Putamen (tissue), 1 donor: ENCODE results near the gene CCDC7.
"Not testable (repeated sequence)": the region's sequence is repeated elsewhere in the genome, so short reads cannot be mapped to it uniquely, and the experiment has no call there.

Experiments used
- DNase-seq: peaks from one replicate; pipeline ENCODE4 v3.0.0-alpha.2; 2016; ENCODE audit warnings: low spot score

The CCDC7 gene

DNA sequence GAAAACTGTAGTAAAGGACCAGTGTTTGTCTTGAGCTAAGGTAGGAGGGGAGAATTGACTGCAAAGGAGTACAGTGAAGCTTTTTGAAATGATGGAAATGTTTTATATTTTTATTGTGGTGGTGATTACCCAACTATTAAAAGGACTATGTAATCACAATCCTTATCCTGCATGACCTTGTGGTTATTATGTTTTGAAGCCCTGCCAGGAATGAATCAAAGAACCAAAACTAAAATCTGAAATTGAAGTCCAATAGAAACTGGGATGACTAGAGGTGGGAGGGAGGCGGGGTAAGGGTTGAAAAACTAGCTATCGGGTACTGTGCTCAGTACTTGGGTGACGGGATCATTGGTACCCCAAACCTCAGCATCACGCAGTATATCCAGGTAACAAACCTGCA is 8.2 kb downstream of the CCDC7 start:
- DNase-seq, result no peak

DNA sequence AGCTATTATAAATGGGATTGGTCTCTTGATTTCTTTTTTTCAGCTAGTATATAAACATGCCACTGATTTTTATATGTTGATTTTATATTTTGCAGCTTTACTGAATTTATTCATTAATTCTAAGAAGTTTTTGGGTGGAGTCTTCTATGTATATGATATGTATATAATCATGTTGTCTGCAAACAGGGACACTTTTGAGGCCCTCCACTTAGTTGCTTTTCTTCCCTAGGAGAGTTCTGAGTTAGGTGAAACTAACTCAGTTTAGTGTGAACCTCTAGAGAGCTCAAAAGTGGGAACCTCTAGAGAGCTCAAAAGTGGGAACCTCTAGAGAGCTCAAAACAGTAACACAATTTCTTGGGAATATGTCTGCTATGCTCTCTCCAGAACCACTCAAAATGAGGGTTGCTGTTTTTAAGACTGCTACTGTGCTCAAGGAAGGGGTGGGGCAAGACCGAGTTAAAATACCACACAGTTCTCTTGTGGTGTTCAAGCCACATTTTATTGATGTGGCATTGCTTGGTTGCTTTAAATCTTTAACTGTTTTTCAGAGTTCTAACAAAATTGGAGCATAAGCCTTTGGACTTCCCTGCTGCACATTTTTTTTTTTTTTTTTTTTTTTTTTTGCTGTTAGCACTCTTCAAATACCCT is 13.2 kb downstream of the CCDC7 start:
- DNase-seq, result no peak

DNA sequence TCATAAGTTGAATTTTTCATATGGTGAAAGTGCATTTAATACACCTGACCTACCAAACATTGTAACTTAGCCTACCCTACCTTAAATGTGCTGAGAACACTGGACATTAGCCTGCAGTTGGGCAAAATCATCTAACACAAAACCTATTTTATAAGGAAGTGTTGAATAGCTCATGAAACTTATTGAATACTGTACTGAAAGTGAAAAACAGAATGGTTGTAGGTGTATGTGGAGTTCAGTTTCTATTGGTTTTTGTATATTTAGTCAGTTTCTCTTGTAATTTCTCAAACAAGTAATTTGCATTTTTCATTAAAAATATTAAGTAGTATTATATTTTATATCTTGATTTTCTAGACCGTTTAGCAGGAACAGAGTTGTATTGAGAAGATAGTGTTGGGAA is 15.3 kb downstream of the CCDC7 start:
- no peak for DNase-seq

DNA sequence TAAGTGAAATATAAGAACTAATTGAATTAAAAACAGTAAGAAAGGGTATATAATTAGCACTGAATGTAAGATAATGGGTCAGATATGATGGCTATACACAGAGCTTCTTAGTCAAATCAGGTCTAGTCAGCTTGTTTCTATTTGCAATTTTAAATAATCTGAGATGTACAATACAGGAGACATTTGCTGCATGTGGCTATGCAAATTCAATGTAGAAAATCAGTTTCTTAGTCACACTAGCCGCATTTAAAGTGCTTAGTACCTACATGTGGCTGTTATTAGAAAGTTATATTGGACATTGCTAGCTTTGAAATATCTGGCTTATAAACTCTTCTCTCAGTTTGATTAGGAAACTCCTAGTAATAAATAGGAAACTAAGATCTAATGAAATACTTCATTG is 25.3 kb downstream of the CCDC7 start:
- no peak for DNase-seq

DNA sequence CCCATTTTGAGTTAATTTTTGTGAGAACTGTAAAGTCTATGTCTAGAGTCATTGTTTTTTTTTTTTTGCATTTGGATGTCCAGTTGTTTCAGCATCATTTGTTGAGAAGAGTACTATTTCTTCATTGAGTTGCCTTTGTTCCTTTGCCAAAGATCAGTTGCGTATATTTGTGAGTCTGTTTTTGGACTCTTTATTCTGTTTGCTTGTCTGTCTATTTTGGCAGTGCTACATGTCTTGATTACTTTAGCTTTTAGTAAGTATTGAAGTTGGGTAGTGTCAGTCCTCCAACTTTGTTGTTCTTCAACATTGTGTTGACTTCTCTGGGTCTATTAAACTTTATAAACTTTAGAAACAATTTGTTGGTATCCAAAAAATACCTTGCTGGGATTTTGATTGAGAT is 31.6 kb downstream of the CCDC7 start:
- no peak for DNase-seq

DNA sequence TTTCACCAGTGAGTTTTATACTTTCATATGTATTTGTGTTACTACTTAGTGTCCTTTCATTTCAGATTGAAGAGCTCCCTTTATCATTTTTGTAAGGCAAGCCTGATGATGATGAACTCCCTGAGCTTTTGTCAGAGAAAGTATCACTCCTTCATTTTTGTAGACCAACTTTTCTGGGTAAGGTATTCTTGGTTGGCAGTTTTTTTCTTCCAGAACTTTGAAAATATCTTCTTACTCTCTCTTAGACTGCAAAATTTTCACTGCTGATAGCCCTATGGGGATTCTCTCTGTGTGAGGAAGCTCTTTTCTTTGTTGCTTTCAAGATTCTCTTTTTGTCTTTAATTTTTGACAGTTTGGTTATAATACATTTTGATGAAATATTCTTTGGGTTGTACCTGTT is 35.7 kb downstream of the CCDC7 start:
- no peak for DNase-seq

DNA sequence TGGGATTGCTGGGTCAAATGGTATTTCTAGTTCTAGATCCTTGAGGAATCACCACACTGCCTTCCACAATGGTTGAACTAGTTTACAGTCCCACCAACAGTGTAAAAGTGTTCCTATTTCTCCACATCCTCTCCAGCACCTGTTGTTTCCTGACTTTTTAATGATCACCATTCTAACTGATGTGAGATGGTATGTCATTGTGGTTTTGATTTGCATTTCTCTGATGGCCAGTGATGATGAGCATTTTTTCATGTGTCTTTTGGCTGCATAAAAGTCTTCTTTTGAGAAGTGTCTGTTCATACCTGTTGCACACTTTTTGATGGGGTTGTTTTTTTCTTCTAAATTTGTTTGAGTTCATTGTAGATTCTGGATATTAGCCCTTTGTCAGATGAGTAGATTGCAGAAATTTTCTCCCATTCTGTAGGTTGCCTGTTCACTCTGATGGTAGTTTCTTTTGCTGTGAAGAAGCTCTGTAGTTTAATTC is 37.1 kb downstream of the CCDC7 start:
- DNase-seq, result not testable (repeated sequence)

DNA sequence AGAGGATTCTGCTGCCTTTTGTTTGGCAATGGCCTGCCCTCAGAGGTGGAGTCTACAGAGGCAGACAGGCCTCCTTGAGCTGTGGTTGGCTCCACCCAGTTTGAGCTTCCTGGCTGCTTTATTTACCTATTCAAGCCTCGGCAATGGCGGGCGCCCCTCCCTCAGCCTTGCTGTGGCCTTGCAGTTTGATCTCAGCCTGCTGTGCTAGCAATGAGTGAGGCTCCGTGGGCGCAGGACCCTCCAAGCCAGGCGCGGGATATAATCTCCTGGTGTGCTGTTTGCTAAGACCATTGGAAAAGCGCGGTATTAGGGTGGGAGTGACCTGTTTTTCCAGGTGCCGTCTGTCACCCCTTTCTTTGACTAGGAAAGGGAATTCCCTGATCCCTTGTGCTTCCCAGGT is 42.1 kb downstream of the CCDC7 start:
- not testable (repeated sequence) for DNase-seq

DNA sequence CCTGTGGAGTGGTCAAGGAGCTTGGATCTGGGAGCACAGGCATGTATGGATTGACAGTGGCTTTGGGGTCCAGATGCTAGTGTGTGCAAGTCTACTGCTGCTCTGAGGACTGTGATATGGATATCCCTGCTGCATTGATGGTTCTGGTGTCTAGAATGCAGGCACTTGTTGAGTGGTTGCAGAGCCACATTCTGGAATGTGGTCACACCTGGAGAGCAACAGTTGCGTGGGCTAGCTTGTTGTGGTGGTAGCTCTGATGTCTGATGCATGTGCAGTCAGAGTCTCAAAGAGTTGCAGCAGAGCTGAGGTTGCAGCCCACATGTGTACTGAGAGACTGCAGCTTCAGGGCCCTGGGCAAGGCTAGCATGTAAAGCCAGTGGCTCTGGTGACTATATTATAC is 43.2 kb downstream of the CCDC7 start:
- DNase-seq, result no peak

DNA sequence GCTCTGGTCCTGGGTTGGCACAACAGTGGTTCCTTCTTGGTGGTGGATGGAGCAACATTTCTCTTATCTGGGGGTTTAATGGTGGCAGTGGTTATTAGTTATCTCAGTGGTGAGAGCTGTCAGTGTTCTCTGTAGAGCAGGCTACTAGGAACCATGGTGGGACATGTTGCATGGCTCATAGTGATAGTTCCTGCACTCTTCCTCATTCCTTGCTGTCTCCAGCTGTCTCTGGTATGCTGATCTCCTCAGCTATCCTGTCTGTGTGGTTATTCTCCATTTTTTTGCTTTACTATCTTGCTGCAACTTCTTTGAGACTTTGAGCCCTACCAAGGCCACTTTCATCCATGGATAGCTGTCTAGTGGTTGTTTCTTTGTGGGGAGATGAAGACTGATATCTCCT is 44.0 kb downstream of the CCDC7 start:
- DNase-seq, result no peak

DNA sequence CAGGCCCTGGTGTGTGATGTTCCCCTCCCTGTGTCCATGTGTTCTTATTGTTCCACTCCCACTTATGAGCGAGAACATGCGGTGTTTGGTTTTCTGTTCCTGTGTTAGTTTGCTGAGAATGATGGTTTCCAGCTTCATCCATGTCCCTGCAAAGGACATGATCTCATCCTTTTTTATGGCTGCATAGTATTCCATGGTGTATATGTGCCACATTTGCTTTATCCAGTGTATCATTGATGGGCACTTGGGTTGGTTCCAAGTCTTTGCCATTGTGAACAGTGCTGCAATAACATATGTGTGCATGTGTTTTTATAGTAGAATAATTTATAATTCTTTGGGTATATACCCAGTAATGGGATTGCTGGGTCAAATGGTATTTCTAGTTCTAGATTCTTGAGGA is 48.6 kb downstream of the CCDC7 start:
- not testable (repeated sequence) for DNase-seq

DNA sequence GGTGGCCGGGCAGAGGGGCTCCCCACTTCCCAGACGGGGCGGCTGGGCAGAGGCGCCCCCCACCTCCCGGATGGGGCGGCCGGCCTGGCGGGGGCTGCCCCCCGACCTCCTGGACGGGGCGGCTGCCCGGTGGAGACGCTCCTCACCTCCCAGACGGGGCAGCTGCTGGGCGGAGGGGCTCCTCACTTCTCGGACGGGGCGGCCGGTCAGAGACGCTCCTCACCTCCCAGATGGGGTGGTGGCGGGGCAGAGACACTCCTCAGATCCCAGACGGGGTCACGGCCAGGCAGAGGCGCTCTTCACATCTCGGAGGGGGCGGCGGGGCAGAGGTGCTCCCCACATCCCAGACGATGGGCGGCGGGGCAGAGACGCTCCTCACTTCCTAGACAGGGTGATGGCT is 54.2 kb downstream of the CCDC7 start:
- not testable (repeated sequence) for DNase-seq

DNA sequence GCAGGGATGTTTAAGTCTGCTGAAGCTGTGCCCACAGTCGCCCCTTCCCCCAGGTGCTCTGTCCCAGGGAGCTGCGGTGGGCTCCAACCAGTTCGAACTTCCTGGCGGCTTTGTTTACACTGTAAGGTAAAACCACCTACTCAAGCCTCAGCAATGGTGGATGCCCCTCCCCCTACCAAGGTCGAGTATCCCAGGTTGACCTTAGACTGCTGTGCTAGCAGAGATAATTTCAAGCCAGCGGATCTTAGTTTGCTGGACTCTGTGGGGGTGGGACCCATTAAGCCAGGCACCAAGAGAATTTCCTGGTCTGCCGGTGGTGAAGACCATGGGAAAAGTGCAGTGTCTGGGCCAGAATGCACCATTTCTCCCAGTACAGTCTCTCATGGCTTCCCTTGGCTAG is 56.0 kb downstream of the CCDC7 start:
- DNase-seq, result no peak

DNA sequence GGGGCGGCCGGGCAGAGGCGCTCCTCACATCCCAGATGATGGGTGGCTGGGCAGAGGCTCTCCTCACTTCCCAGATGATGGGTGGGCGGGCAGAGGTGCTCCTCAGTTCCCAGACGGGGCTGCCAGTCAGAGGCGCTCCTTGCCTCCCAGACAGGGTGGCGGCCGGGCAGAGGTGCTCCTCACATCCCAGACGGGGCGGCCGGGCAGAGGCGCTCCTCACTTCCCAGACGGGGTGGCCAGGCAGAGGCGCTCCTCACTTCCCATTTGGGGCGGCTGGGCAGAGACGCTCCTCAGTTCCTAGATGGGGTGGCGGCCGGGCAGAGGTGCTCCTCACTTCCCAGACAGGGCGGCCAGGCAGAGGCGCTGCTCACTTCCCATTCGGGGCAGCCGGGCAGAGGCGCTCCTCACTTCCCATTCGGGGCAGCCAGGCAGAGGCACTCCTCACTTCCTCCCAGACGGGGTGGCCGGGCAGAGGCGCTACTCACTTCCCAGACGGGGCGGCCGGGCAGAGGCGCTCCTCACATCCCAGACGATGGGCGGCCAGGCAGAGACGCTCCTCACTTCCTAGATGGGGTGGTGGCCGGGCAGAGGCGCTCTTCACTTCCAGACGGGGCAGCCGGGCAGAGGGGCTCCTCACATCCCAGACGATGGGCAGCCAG is 60.0 kb downstream of the CCDC7 start:
- DNase-seq, result not testable (repeated sequence)

DNA sequence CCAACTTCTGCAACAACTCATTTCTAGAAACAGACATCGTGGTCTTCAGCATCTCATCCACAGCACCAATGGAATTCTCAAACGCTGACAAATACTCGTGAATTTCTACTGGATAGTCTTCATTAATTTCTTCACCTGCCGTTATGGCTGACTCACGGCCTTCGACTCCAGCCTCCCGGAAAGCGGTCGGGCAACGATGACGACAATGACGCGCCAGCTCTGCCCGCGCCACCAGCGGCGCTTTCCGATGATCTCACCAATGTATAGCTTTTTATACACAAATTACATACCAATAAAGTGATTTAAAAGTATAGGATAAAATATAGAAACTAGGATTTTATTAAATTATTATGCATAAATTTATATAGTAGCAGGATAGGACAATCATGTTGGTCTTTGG is 65.7 kb downstream of the CCDC7 start:
- DNase-seq, result no peak

DNA sequence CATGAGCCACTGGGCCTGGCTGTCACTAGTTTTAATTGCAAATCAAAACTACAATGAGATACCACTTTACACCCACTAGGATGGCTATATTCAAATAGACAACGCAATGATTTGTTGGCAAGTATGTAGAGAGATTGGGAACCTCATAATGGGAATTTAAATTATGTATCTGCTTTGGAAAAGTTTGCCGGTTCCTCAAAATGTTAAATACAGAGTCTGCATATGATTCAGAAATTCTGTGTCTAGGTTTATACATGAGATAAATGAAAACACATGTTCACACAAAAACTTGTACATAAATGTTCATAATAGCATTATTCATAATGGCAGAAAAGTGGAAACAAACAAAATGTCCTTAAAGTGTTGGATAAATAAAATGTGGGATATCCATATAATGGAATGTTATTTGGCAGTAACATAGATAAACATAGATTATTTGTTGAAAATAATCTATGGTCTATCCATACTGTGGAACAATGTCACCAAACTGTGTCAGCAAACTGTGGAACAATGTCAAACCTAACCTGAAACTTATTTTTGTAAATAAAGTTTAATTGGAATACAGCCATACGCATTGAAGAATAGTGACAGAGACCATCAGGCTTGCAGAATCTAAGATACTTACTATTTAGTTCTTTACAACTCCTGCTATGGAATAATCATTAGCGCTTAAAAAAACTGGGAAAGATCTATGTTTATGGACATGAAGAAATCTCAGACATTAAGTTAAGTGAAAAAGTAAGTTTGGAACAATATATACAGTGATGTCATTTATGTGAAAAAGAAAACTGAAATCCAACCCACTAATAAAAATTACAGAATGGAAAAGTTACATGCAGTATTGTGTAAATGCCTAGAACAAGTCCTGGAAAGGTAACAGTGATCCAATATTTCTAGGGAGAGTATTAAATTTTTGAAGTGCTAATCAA is 70.9 kb downstream of the CCDC7 start:
- DNase-seq, result no peak

DNA sequence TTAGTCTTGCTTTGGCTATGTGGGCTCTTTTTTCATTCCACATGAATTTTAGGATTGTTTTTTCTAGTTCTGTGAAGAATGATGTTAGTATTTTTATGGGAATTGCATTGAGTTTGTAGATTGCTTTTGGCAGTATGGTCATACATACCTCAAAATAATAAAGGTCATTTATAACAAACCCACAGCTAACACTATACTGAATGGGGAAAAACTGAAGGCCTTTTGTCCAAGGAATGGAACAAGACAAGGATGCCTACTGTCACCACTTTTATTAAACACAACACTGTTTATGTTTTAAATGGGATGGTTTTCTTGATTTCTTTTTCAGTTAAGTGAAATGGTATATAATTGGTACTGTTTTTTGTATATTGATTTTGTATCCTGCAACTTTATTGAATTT is 84.3 kb downstream of the CCDC7 start:
- no peak for DNase-seq

DNA sequence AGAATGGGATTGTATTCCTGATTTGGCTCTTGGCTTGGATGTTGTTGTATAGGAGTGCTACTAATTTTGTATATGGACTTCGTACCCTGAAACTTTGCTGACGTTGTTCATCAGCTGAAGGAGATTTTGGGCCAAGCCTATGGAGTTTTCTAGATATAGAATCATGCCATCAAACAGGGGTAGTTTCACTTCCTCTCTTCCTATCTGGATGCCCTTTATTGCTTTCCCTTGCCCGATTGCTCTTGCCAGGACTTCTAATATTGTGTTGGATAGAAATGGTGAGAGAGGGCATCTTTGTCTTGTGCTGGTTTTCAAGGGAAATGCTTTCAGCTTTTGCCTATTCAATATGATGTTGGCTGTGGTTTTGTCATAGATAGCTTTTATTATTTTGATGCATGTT is 92.3 kb downstream of the CCDC7 start:
- DNase-seq, result no peak

DNA sequence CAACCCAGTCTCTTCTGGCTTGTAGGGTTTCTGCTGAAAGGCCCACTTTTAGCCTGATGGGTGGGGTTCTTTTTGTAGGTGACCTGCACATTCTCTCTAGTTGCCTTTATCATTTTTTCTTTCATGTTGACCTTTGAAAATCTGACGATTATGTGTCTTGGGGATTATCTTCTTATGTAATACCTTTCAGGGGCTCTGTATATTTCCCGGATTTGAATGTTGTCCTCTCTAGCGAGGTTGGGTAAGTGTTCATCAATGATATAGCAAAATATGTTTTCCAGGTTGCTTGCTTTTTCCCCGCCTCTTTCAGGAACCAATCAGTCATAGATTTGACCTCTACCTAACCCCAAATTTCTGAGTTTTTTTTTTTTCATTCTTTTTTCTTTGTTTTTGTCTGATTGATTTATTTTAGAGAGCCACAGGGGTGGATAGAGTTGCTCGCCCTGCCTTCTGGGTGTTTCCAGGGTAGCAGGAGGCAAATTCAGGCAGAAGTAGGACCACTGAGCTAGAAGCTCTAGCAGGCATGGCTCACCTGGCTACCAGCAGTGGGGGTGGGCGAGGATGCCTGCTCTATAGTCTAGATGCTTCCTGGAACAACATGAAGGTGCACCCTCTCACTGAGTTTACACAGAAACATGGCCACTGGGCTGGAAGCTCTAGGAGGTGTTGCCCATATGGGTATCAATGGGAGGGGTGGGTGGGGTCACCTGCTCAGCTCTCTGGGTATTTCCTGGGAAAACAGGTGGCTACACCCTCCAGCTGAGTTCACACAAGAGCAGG is 94.9 kb downstream of the CCDC7 start:
- DNase-seq, result no peak

DNA sequence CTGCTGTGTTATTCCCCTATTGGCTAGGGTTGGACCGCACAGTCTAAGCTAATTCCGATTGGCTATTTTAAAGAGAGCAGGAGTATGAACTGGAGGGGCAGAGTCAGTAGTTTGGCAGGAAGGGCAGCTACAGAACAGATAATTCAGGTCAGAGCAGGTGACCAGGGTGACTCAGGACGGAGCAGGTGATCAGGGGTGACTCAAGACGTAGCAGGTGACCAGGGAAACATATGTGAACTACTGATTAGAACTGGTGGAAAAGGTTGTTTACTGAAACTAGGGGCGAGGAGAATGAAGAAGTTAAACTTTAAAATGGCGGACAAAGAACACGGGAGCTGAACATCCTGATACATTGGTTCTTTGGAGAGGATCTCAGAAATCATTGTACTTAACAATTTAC is 102.3 kb downstream of the CCDC7 start:
- no peak for DNase-seq

DNA sequence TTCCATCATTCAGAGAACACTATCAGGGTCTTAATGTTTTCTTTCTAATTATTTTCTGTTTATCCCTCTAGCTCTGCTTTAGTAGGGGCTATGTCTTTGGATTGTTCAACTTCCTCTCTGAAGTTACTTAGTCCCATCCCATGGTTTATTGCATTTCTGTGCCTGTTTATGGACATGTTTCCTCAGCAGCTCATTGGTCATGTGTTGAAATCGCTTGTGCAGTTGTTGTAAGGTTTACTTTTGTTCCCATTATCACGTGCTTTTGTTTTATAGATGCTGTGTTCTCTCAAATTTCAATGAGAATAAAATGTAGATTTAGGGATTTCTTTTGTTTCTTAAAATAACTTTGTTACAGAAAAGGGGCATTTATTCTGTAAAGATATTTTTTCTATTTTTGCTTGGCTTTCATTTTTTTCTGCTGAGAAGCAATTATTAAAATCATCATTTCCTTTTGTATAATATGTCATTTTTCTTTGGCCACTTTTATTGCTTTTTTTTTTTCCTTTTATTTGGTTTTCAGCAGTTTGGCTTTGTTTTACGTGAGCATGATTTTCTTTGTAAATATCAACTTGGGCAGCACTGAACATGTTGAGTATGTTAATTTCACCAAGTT is 110.9 kb downstream of the CCDC7 start:
- DNase-seq, result no peak

DNA sequence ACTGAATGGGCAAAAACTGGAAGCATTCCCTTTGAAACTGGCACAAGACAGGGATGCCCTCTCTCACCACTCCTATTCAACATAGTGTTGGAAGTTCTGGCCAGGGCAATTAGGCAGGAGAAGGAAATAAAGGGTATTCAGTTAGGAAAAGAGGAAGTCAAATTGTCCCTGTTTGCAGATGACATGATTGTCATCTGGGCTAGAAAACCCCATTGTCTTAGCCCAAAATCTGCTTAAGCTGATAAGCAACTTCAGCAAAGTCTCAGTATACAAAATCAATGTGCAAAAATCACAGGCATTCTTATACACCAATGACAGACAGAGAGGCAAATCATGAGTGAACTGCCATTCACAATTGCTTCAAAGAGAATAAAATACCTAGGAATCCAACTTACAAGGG is 116.8 kb downstream of the CCDC7 start:
- not testable (repeated sequence) for DNase-seq
